ENCODE data around the gene ARHGAP31. TPM values are rescaled to one million over a fixed set of nuclear protein-coding genes. Genes with fewer than 3 reads are reported as not detected.
A peak's percentile ranks its signal among the peaks of the same experiment; 100 is the strongest.
"Not testable (repeated sequence)": the region's sequence is repeated elsewhere in the genome, so short reads cannot be mapped to it uniquely, and the experiment has no call there.

Gene ARHGAP31
- total and polyA plus RNA-seq, 2 experiments from 2014 or later = 1.2 to 4.3 TPM

- H3K4me3 Mint-ChIP-seq; H3K36me3 ChIP-seq (ENCODE audit: insufficient read depth); DNase-seq (ENCODE audit: low spot score); H3K36me3 Mint-ChIP-seq (ENCODE audit: low read depth); H3K4me1 Mint-ChIP-seq; H3K27me3 ChIP-seq (ENCODE audit: insufficient read depth); H2AFZ ChIP-seq; H3K4me3 ChIP-seq; H3K79me2 ChIP-seq (replicated peaks; ENCODE audit: insufficient read depth); H3K9me3 Mint-ChIP-seq; H3K27ac ChIP-seq (ENCODE audit: low read depth); H3K27ac Mint-ChIP-seq; H3F3A ChIP-seq (replicated peaks; ENCODE audit: low read depth); H3K9me2 ChIP-seq (ENCODE audit: insufficient read depth); H3K4me2 ChIP-seq; H4K20me1 ChIP-seq (replicated peaks; ENCODE audit: insufficient read depth); H3K4me1 ChIP-seq (ENCODE audit: insufficient read depth); H3K27me3 Mint-ChIP-seq (ENCODE audit: insufficient read depth, low read depth, poor library complexity); ATAC-seq: not testable (repeated sequence)
These were observed 77.6 kb downstream of the ARHGAP31 start for GRCh38 chr3:119371786-119372185.

DNA sequence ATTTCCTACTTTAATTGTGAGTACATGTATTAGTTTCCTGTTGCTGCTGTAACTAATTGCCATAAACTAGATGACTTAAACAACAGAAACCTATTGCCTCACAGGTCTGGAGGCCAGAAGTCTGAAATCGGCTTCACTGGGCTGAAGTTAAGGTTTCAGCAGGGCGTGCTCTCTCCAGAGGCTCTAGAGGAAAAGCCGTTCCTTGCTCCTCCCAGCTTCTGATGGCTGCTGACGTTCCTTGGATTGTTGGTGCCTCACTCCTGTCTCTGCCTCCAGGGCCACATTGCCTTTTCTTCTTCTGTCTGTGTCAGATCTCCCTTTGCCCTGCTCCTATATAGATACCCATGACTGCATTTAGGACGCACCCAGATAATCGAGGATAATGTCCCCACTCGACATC lies 80.9 kb downstream of the ARHGAP31 start:
- H3K4me1 Mint-ChIP-seq = peaks cover 15% of the 10 kb centered on the region
- H3K27ac Mint-ChIP-seq = no peak overlapping the region
- H3K4me3 ChIP-seq = no peak overlapping the region
- H2AFZ ChIP-seq = no peak overlapping the region
- no peaks in the 10 kb centered on the region for H3K4me1 ChIP-seq (ENCODE audit: insufficient read depth)
- H3K27me3 ChIP-seq (ENCODE audit: insufficient read depth) = no peaks in the 10 kb centered on the region
- no peak overlapping the region for H3K4me3 Mint-ChIP-seq
- peak; percentile 37; the same call in 1 of the 3 replicates for ATAC-seq
- no peaks in the 10 kb centered on the region for H3K9me3 Mint-ChIP-seq
- no peaks in the 10 kb centered on the region for H3K36me3 ChIP-seq (ENCODE audit: insufficient read depth)
- H3K27me3 Mint-ChIP-seq (ENCODE audit: insufficient read depth, low read depth, poor library complexity) = peaks cover under 1% of the 10 kb centered on the region
- H3K79me2 ChIP-seq (replicated peaks; ENCODE audit: insufficient read depth) = no peaks in the 10 kb centered on the region
- no peaks in the 10 kb centered on the region for H3F3A ChIP-seq (replicated peaks; ENCODE audit: low read depth)
- H4K20me1 ChIP-seq (replicated peaks; ENCODE audit: insufficient read depth) = no peaks in the 10 kb centered on the region
- peaks cover 4% of the 10 kb centered on the region; the same call in 1 of the 2 replicates for H3K9me2 ChIP-seq (ENCODE audit: insufficient read depth)
- 0 out of 3 replicates have a peak, but pooled peaks cover 3% of the 10 kb centered on the region for H3K36me3 Mint-ChIP-seq (ENCODE audit: low read depth)
- DNase-seq (ENCODE audit: low spot score) = no peak
- no peak overlapping the region for H3K4me2 ChIP-seq
- H3K27ac ChIP-seq (ENCODE audit: low read depth) = peak overlapping the region; percentile 3; the same call in 1 of the 2 replicates
- TF ChIP-seq NANOG (IDR thresholded peaks at IDR 0.05; ENCODE audit: borderline replicate concordance) (no peak), EZH2phosphoT487 (IDR thresholded peaks at IDR 0.05; ENCODE audit: unreplicated experiment) (no peak), REST (IDR thresholded peaks at IDR 0.05; ENCODE audit: unreplicated experiment) (no peak), ZNF331 (CRISPR knock-in tag; IDR thresholded peaks at IDR 0.05; ENCODE audit: low read depth) (no peak), EZH2 (IDR thresholded peaks at IDR 0.05; ENCODE audit: low read depth, unreplicated experiment) (no peak), CREB1 (CRISPR knock-in tag; IDR thresholded peaks at IDR 0.05; ENCODE audit: low read depth) (no peak), POLR2AphosphoS5 (IDR thresholded peaks at IDR 0.05; ENCODE audit: low read depth) (no peak), JUNB (IDR thresholded peaks at IDR 0.05; ENCODE audit: unreplicated experiment) (no peak)
- TF ChIP-seq, protein P1, sequence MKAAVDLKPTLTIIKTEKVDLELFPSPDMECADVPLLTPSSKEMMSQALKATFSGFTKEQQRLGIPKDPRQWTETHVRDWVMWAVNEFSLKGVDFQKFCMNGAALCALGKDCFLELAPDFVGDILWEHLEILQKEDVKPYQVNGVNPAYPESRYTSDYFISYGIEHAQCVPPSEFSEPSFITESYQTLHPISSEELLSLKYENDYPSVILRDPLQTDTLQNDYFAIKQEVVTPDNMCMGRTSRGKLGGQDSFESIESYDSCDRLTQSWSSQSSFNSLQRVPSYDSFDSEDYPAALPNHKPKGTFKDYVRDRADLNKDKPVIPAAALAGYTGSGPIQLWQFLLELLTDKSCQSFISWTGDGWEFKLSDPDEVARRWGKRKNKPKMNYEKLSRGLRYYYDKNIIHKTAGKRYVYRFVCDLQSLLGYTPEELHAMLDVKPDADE (IDR thresholded peaks at IDR 0.05) = no peak
- TF ChIP-seq, protein P2, sequence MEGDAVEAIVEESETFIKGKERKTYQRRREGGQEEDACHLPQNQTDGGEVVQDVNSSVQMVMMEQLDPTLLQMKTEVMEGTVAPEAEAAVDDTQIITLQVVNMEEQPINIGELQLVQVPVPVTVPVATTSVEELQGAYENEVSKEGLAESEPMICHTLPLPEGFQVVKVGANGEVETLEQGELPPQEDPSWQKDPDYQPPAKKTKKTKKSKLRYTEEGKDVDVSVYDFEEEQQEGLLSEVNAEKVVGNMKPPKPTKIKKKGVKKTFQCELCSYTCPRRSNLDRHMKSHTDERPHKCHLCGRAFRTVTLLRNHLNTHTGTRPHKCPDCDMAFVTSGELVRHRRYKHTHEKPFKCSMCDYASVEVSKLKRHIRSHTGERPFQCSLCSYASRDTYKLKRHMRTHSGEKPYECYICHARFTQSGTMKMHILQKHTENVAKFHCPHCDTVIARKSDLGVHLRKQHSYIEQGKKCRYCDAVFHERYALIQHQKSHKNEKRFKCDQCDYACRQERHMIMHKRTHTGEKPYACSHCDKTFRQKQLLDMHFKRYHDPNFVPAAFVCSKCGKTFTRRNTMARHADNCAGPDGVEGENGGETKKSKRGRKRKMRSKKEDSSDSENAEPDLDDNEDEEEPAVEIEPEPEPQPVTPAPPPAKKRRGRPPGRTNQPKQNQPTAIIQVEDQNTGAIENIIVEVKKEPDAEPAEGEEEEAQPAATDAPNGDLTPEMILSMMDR (conservative IDR thresholded peaks at IDR 0.05; ENCODE audit: low read depth in 2 of 2) = no peak

Data from GM23338 (cell line).